HEK293 (cell line): ENCODE results near the gene UBAP1L.

Experiments used
- GLI2 ChIP-seq: fragments of 450-650 bp; formaldehyde crosslinking; IDR thresholded peaks from 2 replicates; pipeline ENCODE4; 2017; ENCODE audit warnings: missing biosample characterization, missing genetic modification characterization, low read depth, borderline replicate concordance
- GLIS2 ChIP-seq: fragments of 450-650 bp; formaldehyde crosslinking; IDR thresholded peaks from 2 replicates; pipeline ENCODE4 v1.5.1; 2016; ENCODE audit warnings: missing biosample characterization, missing genetic modification characterization
- HIC1 ChIP-seq: fragments of 450-650 bp; formaldehyde crosslinking; IDR thresholded peaks from 2 replicates; pipeline ENCODE4 v1.5.1; 2016; ENCODE audit warnings: missing biosample characterization, missing genetic modification characterization
- KLF16 ChIP-seq: fragments of 450-650 bp; formaldehyde crosslinking; IDR thresholded peaks from 2 replicates; pipeline ENCODE4 v1.5.1; 2017; ENCODE audit warnings: missing biosample characterization, missing genetic modification characterization
- KLF7 ChIP-seq: fragments of 450-650 bp; formaldehyde crosslinking; IDR thresholded peaks from 2 replicates; pipeline ENCODE4 v1.5.1; 2016; ENCODE audit warnings: missing biosample characterization, missing genetic modification characterization, borderline replicate concordance
- MYNN ChIP-seq: fragments of 450-650 bp; formaldehyde crosslinking; IDR thresholded peaks from 2 replicates; pipeline ENCODE4 v1.5.1; 2016; ENCODE audit warnings: missing biosample characterization, missing genetic modification characterization, borderline replicate concordance
- PRDM1 ChIP-seq: fragments of 450-650 bp; formaldehyde crosslinking; IDR thresholded peaks from 2 replicates; pipeline ENCODE4; 2016; ENCODE audit warnings: missing biosample characterization, missing genetic modification characterization
- SCRT1 ChIP-seq: fragments of 450-650 bp; formaldehyde crosslinking; IDR thresholded peaks from 2 replicates; pipeline ENCODE4 v1.5.1; 2016; ENCODE audit warnings: missing biosample characterization, missing genetic modification characterization, borderline replicate concordance
- SP7 ChIP-seq: fragments of 450-650 bp; formaldehyde crosslinking; IDR thresholded peaks from 2 replicates; pipeline ENCODE4 v1.5.1; 2016; ENCODE audit warnings: missing biosample characterization, missing genetic modification characterization
- TSHZ1 ChIP-seq: fragments of 450-650 bp; formaldehyde crosslinking; IDR thresholded peaks from 2 replicates; pipeline ENCODE4 v1.5.1; 2016; ENCODE audit warnings: missing biosample characterization, missing genetic modification characterization, borderline replicate concordance
- ZBTB11 ChIP-seq: fragments of 450-650 bp; formaldehyde crosslinking; conservative IDR thresholded peaks from 2 replicates; pipeline ENCODE4 v1.5.1; 2016; ENCODE audit warnings: low read depth, missing biosample characterization, missing genetic modification characterization
- ZBTB20 ChIP-seq: fragments of 450-650 bp; formaldehyde crosslinking; IDR thresholded peaks from 2 replicates; pipeline ENCODE4 v1.5.1; 2016; ENCODE audit warnings: missing biosample characterization, missing genetic modification characterization
- ZBTB21 ChIP-seq: fragments of 450-650 bp; formaldehyde crosslinking; IDR thresholded peaks from 2 replicates; pipeline ENCODE4 v1.5.1; 2017; ENCODE audit warnings: missing biosample characterization, missing genetic modification characterization
- ZFHX2 ChIP-seq: fragments of 450-650 bp; formaldehyde crosslinking; conservative IDR thresholded peaks from 2 replicates; pipeline ENCODE4 v1.5.1; 2016; ENCODE audit warnings: missing biosample characterization, missing genetic modification characterization
- ZFP69B ChIP-seq: fragments of 450-650 bp; formaldehyde crosslinking; IDR thresholded peaks from 2 replicates; pipeline ENCODE4 v1.5.1; 2016; ENCODE audit warnings: missing biosample characterization, missing genetic modification characterization
- ZNF121 ChIP-seq: fragments of 450-650 bp; formaldehyde crosslinking; IDR thresholded peaks from 2 replicates; pipeline ENCODE4 v1.5.1; 2016; ENCODE audit warnings: missing biosample characterization, missing genetic modification characterization
- ZNF138 ChIP-seq: fragments of 450-650 bp; formaldehyde crosslinking; IDR thresholded peaks from 2 replicates; pipeline ENCODE4 v1.5.1; 2016; ENCODE audit warnings: missing biosample characterization, missing genetic modification characterization, borderline replicate concordance
- ZNF223 ChIP-seq: fragments of 450-650 bp; formaldehyde crosslinking; IDR thresholded peaks from 2 replicates; pipeline ENCODE4 v1.5.1; 2016; ENCODE audit warnings: missing biosample characterization, missing genetic modification characterization
- ZNF24 ChIP-seq: fragments of 450-650 bp; formaldehyde crosslinking; IDR thresholded peaks from 2 replicates; pipeline ENCODE4 v1.5.1; 2016; ENCODE audit warnings: missing biosample characterization, missing genetic modification characterization
- ZNF280D ChIP-seq: fragments of 450-650 bp; formaldehyde crosslinking; IDR thresholded peaks from 2 replicates; pipeline ENCODE4 v1.5.1; 2016; ENCODE audit warnings: missing biosample characterization, missing genetic modification characterization
- ZNF501 ChIP-seq: fragments of 450-650 bp; formaldehyde crosslinking; IDR thresholded peaks from 2 replicates; pipeline ENCODE4 v1.5.1; 2016; ENCODE audit warnings: missing biosample characterization, missing genetic modification characterization
- ZNF621 ChIP-seq: fragments of 450-650 bp; formaldehyde crosslinking; IDR thresholded peaks from 2 replicates; pipeline ENCODE4 v1.5.1; 2017; ENCODE audit warnings: missing biosample characterization, missing genetic modification characterization
- ZNF76 ChIP-seq: fragments of 450-650 bp; formaldehyde crosslinking; IDR thresholded peaks from 2 replicates; pipeline ENCODE4; 2016; ENCODE audit warnings: low read depth, missing biosample characterization, missing genetic modification characterization, borderline replicate concordance
- ZNF785 ChIP-seq: fragments of 450-650 bp; formaldehyde crosslinking; IDR thresholded peaks from 2 replicates; pipeline ENCODE4 v1.5.1; 2016; ENCODE audit warnings: missing biosample characterization, missing genetic modification characterization
- ZNF791 ChIP-seq: fragments of 450-650 bp; formaldehyde crosslinking; IDR thresholded peaks from 2 replicates; pipeline ENCODE4 v1.5.1; 2016; ENCODE audit warnings: missing biosample characterization, missing genetic modification characterization
- ZSCAN18 ChIP-seq: fragments of 450-650 bp; formaldehyde crosslinking; IDR thresholded peaks from 2 replicates; pipeline ENCODE4 v1.5.1; 2016; ENCODE audit warnings: missing biosample characterization, missing genetic modification characterization

Gene UBAP1L

GRCh38 chr15:65133548-65134200, 18.7 kb upstream of the UBAP1L start, which contains the start of gene PDCD7 (continued):
- TF ChIP-seq ZBTB11 (peak; percentile 96), ZNF621 (tag by site-specific recombination) (no peak), HIC1 (tag by site-specific recombination) (no peak), KLF7 (tag by site-specific recombination) (no peak), ZNF791 (no peak), ZNF138 (tag by site-specific recombination) (no peak), MYNN (no peak), TSHZ1 (tag by site-specific recombination) (0 out of 2 replicates have a peak, but pooled peaks have one; percentile 16), GLIS2 (tag by site-specific recombination) (peak; percentile 48), ZNF121 (tag by site-specific recombination) (no peak), ZBTB21 (tag by site-specific recombination) (peak; percentile 71), PRDM1 (tag by site-specific recombination) (no peak), ZFHX2 (tag by site-specific recombination) (peak; percentile 84), ZNF223 (tag by site-specific recombination) (no peak), KLF16 (tag by site-specific recombination) (peak; percentile 57; the same call in 1 of the 2 replicates), ZNF280D (tag by site-specific recombination) (no peak), ZFP69B (0 out of 2 replicates have a peak, but pooled peaks have one; percentile 14), ZSCAN18 (tag by site-specific recombination) (no peak), SP7 (tag by site-specific recombination) (peak; percentile 57; the same call in 1 of the 2 replicates), ZNF785 (tag by site-specific recombination) (no peak), ZNF76 (tag by site-specific recombination) (peak; percentile 46; the same call in 1 of the 2 replicates), ZNF24 (tag by site-specific recombination) (0 out of 2 replicates have a peak, but pooled peaks have one; percentile 54), GLI2 (tag by site-specific recombination) (no peak), ZNF501 (tag by site-specific recombination) (peak; percentile 41; the same call in 1 of the 2 replicates), SCRT1 (tag by site-specific recombination) (no peak), ZBTB20 (peak; percentile 74)
